ENCODE results near the gene CD300H.

GRCh38 chr17:74543406-74543805, 23.9 kb downstream of the CD300H start:
- TF ChIP-seq EZH2 (IDR thresholded peaks at IDR 0.05) (no peak), EZH2phosphoT487 (IDR thresholded peaks at IDR 0.05) (no peak)
- TF ChIP-seq, protein P1, sequence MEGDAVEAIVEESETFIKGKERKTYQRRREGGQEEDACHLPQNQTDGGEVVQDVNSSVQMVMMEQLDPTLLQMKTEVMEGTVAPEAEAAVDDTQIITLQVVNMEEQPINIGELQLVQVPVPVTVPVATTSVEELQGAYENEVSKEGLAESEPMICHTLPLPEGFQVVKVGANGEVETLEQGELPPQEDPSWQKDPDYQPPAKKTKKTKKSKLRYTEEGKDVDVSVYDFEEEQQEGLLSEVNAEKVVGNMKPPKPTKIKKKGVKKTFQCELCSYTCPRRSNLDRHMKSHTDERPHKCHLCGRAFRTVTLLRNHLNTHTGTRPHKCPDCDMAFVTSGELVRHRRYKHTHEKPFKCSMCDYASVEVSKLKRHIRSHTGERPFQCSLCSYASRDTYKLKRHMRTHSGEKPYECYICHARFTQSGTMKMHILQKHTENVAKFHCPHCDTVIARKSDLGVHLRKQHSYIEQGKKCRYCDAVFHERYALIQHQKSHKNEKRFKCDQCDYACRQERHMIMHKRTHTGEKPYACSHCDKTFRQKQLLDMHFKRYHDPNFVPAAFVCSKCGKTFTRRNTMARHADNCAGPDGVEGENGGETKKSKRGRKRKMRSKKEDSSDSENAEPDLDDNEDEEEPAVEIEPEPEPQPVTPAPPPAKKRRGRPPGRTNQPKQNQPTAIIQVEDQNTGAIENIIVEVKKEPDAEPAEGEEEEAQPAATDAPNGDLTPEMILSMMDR (IDR thresholded peaks at IDR 0.05) = no peak

Data from neural progenitor cell (in vitro differentiated cells).